ENCODE data around the gene SLC39A7.
"Not testable (repeated sequence)": the region's sequence is repeated elsewhere in the genome, so short reads cannot be mapped to it uniquely, and the experiment has no call there.

SLC39A7 gene

GRCh38 chr6:33205191-33206026, 4.7 kb downstream of the SLC39A7 start:
- peak; percentile 95 for DNase-seq (ENCODE audit: low read depth)

DNA sequence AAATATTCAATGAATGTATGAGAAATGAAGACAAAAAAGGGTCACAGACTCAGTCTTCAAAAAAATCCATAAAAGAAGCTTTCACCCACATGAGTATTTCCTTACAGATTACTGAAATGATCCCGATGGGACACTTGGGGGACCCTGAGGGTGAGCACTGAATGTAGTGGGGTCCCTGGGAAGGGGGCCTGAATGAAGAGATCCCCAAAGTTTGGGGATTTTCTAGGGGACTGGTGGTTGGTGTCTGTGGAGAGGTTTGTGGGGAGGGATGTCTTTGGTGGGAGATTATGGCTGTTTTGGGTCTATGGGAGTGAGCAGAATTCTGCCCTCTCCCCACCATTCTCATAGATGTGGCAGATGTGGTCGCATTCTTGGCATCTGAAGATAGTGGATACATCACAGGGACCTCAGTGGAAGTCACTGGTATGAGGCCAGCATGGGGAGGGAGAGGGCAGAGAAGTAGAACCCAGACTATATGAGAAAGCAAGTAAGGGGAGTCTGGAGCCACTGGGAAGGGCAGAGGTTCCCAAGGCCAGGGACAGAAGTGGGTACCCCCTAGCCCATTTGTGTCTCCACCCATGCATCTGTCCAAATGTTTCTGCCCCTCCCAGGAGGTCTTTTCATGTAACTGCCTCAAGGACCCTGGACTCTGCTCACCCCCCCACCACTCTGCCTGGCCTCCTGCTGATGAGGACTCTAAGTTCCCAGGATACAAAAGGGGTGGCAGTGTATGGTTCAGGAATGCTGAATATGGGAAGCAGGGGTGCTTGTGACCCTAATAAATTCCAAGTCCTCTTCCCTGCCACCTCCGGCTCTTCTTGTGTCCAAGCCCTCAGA, 5.6 kb downstream of the SLC39A7 start:
- peak; percentile 40 for DNase-seq (ENCODE audit: low read depth)

GRCh38 chr6:33206864-33207551, 6.3 kb downstream of the SLC39A7 start:
- peak; percentile 93 for DNase-seq (ENCODE audit: low read depth)

- peak; percentile 79 for DNase-seq (ENCODE audit: low read depth)
Observed at GRCh38 chr6:33207552-33208090, 7.0 kb downstream of the SLC39A7 start.

DNA sequence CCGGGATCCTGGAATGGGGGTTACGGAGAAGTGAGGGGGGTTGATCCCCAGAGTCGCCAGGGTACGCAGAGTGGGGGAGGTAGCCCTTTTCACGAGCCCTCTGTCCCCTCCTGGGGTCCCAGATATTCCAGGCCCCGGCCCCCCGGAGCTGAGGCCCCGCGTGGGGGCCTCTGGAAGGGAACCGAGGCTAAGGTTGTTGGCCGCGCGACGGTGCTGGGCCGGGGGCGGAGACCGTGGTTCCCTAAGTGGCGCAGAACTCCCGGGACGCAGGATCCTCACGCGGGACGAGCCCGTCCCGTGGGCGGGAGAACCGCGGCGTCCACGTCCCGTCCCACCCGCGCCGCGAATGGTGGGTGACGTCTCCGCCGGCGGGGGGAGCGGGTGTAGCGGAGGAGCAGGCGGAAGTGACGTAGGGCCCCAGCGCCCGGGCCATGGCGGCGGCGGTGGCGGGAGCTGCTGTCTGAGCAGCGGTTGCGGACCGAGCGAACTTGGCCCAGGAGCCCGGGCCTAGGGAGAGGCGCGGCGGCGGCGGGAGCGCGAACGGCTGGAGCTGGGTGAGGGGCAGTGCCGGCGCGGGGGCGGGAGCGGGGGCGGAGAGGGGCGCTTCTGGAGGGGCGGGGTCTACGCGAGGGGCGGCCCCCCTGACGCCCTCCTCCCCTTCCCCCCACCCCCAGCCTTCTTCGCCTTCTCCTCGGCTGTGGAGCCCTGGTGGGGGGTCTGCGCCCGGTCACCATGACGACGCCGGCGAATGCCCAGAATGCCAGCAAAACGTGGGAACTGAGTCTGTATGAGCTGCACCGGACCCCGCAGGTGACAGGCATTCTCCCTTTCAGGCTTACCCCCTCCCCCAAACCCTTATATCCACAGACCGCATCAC, 7.7 kb downstream of the SLC39A7 start, which contains the start of gene RING1:
Gene RING1 (plus strand): TSS at position 410 of the 877 bp plus-strand sequence. CDS start 323 bp downstream, at position 733.
- DNase-seq (ENCODE audit: low read depth): peak; percentile 79

- no peak for DNase-seq (ENCODE audit: low read depth)
Observed at GRCh38 chr6:33209856-33210255, 9.2 kb downstream of the SLC39A7 start.

DNA sequence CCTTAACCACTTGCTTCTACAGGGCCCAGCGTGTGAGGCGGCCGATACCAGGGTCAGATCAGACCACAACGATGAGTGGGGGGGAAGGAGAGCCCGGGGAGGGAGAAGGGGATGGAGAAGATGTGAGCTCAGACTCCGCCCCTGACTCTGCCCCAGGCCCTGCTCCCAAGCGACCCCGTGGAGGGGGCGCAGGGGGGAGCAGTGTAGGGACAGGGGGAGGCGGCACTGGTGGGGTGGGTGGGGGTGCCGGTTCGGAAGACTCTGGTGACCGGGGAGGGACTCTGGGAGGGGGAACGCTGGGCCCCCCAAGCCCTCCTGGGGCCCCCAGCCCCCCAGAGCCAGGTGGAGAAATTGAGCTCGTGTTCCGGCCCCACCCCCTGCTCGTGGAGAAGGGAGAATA, 10.5 kb downstream of the SLC39A7 start:
- no peak for DNase-seq (ENCODE audit: low read depth)

DNA sequence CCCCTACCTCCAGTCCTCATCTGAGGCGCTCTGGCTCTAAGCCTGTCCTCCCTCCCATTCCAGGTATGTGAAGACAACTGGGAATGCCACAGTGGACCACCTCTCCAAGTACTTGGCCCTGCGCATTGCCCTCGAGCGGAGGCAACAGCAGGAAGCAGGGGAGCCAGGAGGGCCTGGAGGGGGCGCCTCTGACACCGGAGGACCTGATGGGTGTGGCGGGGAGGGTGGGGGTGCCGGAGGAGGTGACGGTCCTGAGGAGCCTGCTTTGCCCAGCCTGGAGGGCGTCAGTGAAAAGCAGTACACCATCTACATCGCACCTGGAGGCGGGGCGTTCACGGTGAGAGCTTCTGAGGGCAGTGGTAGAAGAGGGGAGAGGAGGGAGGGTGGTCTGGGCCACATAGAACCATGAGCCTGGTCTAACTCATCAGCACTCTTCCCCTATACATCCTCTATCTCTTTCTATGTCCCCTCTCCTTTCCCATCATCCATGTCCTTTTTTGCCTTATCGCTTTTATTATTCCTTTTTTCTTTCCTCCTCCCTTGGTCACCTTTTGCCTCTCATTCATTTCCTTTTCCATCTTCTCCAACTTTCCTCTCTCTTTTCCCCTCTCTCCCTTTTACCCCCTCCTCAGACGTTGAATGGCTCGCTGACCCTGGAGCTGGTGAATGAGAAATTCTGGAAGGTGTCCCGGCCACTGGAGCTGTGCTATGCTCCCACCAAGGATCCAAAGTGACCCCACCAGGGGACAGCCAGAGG, 11.2 kb downstream of the SLC39A7 start:
- no peak for DNase-seq (ENCODE audit: low read depth)

GRCh38 chr6:33212857-33213165, 12.1 kb downstream of the SLC39A7 start:
- DNase-seq (ENCODE audit: low read depth): no peak

DNA sequence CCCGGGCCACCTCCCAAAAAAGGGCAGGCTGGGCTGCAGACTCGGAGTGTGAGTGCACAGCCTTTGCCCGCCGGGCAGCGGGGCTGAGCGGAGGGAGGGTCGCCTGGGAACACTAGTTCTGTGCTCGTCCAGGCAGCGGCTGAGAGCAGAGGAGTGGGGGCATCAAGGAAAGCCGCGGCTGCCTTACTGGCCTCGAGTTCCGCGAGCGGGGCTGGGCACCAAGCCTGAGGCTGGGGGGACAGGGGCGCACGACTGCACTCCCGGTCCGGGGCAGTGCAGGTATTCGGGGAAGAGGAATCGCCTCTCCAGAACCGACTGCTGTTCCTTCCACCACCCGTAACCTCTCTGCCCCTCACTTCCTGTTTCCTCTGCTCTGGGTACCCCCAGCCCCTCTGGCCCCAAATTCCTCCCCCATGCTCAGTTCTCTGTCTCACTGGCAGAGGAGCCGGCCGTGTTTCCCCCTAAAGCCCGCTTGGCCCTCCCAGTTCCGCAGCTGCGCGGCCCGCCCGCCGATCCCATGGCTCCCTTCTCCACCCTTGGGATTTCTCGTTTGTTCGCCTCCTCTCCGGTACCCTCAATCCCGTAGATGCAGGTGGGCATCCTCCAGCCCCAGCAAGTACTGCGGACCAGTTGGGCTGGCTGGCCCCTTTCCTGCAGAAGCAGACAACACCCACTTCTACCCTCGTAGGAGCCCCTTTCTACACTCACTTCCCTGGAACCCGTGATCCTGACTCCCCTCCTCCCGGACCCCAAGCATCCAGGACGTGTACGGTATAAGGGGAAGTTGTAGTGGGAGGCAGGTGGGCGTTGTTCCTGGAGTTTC, 12.7 kb downstream of the SLC39A7 start:
- peak; percentile 35 for DNase-seq (ENCODE audit: low read depth)

DNA sequence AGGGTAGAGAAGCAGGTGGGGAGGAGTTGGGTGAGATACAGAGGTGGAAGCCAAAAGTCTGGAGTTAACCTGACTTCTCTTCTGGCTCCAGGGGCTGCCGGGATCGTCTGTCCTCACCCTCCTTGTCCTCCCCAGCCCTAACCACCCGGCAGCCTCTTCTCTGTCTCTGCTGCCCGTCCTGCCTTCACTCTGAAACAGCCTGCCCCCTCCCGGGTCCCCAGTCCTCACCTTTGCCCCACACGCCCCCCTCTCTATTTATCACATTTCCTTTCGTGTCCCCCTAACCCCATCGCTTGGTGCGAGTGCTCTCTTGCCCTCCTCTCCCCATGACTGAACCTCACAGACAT, 13.3 kb downstream of the SLC39A7 start:
- no peak for DNase-seq (ENCODE audit: low read depth)

DNA sequence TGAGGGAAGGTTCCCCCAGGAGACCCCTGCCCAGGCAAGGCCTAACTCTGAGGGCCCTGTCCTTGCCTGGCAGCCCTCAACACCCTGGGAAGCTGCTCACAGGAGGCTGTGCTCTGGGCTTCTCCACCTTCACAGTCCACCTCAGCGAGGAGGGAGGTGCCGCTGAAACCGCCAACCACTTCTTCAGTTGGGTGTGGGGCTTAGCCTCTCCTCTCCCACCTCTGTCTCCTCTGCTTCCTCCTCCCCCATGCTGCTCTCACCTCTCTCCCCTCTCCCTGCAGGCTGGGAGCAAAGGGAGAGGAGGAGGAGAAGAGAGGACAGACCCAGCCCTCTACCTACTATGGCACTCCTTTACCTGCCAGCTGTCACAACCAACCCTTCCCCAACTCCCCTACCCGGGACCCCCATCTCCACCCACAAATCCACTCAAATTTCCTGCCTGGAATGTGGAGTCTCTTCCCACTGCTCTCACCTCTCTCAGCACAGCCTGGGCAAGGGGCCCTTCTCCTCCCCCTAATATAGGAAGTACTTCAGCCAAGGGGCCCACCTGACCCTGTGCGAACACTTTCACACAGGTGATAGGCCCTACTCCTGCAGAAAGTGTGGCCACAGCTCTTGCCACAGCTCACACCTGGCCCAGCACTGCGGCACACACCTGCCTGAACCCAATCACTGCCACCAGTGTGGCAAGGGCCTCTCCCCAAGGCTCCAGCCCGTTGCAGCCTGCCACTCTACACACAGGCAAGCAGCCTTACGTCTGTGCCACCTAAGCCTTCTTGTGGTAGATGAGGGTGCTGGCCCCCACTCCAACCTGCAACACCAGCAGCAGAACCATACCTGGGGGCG, 14.8 kb downstream of the SLC39A7 start:
- DNase-seq (ENCODE audit: low read depth): no peak

DNA sequence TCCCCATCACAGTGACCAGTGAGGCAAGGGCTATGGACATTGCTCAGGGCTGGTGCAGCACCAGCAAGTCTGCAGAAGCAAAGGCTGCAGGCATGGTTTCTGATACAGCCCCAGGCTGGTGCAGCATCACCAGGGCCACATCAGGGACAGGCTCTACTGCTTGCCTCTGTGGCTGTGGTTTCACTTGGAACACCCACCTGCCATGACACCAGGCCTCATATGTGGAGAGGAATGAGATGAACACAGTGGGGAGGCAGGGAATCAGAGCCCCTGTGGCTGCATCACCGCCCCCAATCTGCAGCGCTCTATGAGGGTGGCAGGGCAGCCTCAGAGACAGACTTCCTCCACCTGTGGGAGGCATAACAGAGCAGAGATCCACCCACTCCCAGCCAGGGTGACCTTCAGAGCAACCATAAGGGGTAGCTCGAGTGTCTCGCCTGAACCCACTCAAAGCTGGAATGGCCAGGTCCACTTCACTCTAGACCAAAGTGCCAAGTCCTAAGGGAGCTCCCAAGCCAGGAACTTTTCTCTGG, 15.5 kb downstream of the SLC39A7 start:
- DNase-seq (ENCODE audit: low read depth): no peak

DNA sequence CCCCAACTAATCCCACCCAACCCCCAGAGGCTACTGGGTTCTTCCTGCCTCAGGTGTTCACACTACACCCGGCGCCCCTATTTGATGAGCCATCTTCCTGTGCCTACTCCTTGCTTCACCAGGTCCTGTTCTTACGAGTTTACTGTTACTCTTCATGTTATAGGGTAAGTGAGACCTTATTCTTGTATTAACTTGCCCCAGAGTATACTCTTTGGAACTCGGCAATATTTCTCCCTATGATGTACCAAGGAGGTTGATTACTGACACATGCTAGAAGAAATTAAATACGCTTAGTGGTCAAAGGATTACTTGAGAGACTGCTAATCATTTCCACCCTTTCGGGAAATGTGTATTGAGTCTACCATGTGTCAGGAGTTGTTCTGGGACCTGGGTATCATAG, 16.6 kb downstream of the SLC39A7 start:
- DNase-seq (ENCODE audit: low read depth): no peak

GRCh38 chr6:33217681-33218080, 17.0 kb downstream of the SLC39A7 start:
- DNase-seq (ENCODE audit: low read depth): peak; percentile 48

GRCh38 chr6:33226503-33227120, 25.9 kb downstream of the SLC39A7 start:
- not testable (repeated sequence) for DNase-seq (ENCODE audit: low read depth)

DNA sequence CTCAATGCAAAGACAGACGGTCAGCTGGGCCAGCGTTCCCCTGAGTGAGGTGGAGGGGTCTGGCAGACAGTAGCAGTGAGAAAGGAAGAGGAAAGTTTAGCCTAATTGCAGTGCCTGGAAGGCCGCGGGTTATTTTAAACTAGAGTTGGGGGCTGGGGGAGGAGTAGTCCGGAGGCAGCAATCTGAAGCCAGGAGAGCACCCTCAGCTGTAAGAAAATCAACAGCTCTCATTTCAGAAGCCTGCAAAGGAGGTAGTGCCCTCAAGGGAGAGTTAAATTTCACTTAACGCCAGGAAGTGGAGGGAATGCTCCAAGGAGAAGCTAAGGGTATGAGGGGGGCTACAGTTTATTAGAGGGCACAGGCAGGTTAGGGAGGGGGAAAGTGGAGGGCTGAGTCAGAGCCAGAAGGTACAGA, 34.6 kb downstream of the SLC39A7 start:
- no peak for DNase-seq (ENCODE audit: low read depth)

GRCh38 chr6:33236328-33236727, 35.7 kb downstream of the SLC39A7 start:
- no peak for DNase-seq (ENCODE audit: low read depth)
